ENCODE data around the gene SRSF9. TPM values are rescaled to one million over a fixed set of nuclear protein-coding genes. Genes with fewer than 3 reads are reported as not detected.
"Not testable (repeated sequence)": the region's sequence is repeated elsewhere in the genome, so short reads cannot be mapped to it uniquely, and the experiment has no call there.

SRSF9 gene
- total and polyA plus RNA-seq, 5 donors, result 40.3 to 59.5 (median 46.9) TPM

GRCh38 chr12:120466560-120467315 is 2.8 kb downstream of the SRSF9 start:
- Histone ChIP-seq H3K4me1 (ENCODE audit: control insufficient read depth, insufficient read depth, low read length) (peaks cover 2% of the 10 kb centered on the region), H3K27ac (ENCODE audit: low read length) (peak overlapping the region; percentile 25), H3K9me3 (ENCODE audit: control insufficient read depth, low read length) (no peaks in the 10 kb centered on the region), H3K4me3 (ENCODE audit: low read length) (no peak overlapping the region), H3K27me3 (ENCODE audit: control insufficient read depth, insufficient read depth) (no peaks in the 10 kb centered on the region)
- ATAC-seq (no peak), DNase-seq (peak in 2 of 3 donors; percentile 19 to 68)
- 55% methylated on average over 8 of the region's 8 CpGs for WGBS
- intact Hi-C loops (cut with DNase I), result no loop called here

- no peaks in the 10 kb centered on the region for H3K9me3 ChIP-seq (ENCODE audit: control insufficient read depth, low read length)
- H3K27me3 ChIP-seq (ENCODE audit: control insufficient read depth, insufficient read depth), result no peaks in the 10 kb centered on the region
- no peak overlapping the region for H3K27ac ChIP-seq (ENCODE audit: low read length)
- DNase-seq (no peak), ATAC-seq (no peak)
- H3K4me1 ChIP-seq (ENCODE audit: control insufficient read depth, insufficient read depth, low read length), result peaks cover 2% of the 10 kb centered on the region
- H3K4me3 ChIP-seq (ENCODE audit: low read length), result no peak overlapping the region
- 48% methylated on average over 5 of the region's 5 CpGs for WGBS
- intact Hi-C loops (cut with DNase I), result no loop called here
Measured at GRCh38 chr12:120465756-120466155, 3.8 kb downstream of the SRSF9 start.

- Histone ChIP-seq H3K27me3 (ENCODE audit: control insufficient read depth, insufficient read depth) (no peaks in the 10 kb centered on the region), H3K9me3 (ENCODE audit: control insufficient read depth, low read length) (no peaks in the 10 kb centered on the region), H3K27ac (ENCODE audit: low read length) (no peak overlapping the region), H3K4me1 (ENCODE audit: control insufficient read depth, insufficient read depth, low read length) (no peaks in the 10 kb centered on the region), H3K4me3 (ENCODE audit: low read length) (no peak overlapping the region)
- ATAC-seq, result no peak
- no peak for DNase-seq
- intact Hi-C loops (cut with DNase I), result no loop called here
- 89% methylated on average over 5 of the region's 5 CpGs for whole genome bisulfite sequencing
Measured at GRCh38 chr12:120463712-120464111, 5.8 kb downstream of the SRSF9 start.

GRCh38 chr12:120462099-120462640 is 7.4 kb downstream of the SRSF9 start:
- Histone ChIP-seq H3K27me3 (ENCODE audit: control insufficient read depth, insufficient read depth) (no peaks in the 10 kb centered on the region), H3K9me3 (ENCODE audit: control insufficient read depth, low read length) (no peaks in the 10 kb centered on the region), H3K4me3 (ENCODE audit: low read length) (no peak overlapping the region), H3K4me1 (ENCODE audit: control insufficient read depth, insufficient read depth, low read length) (no peaks in the 10 kb centered on the region), H3K27ac (ENCODE audit: low read length) (no peak overlapping the region)
- DNase-seq, result no peak
- intact Hi-C loops (cut with DNase I), result no loop called here
- WGBS, result 79% methylated on average over 3 of the region's 3 CpGs
- no peak for ATAC-seq

GRCh38 chr12:120460157-120460556 is 9.4 kb downstream of the SRSF9 start:
- no peaks in the 10 kb centered on the region for H3K4me1 ChIP-seq (ENCODE audit: control insufficient read depth, insufficient read depth, low read length)
- DNase-seq (no peak), ATAC-seq (no peak)
- no peaks in the 10 kb centered on the region for H3K27me3 ChIP-seq (ENCODE audit: control insufficient read depth, insufficient read depth)
- H3K4me3 ChIP-seq (ENCODE audit: low read length), result no peak overlapping the region
- no peaks in the 10 kb centered on the region for H3K9me3 ChIP-seq (ENCODE audit: control insufficient read depth, low read length)
- WGBS, result 87% methylated on average over 3 of the region's 3 CpGs
- intact Hi-C loops (cut with DNase I), result no loop called here
- H3K27ac ChIP-seq (ENCODE audit: low read length), result no peak overlapping the region

- DNase-seq (no peak), ATAC-seq (no peak)
- WGBS, result 77% methylated on average over 6 of the region's 6 CpGs
- Histone ChIP-seq H3K9me3 (ENCODE audit: control insufficient read depth, low read length) (no peaks in the 10 kb centered on the region), H3K4me3 (ENCODE audit: low read length) (no peak overlapping the region), H3K27me3 (ENCODE audit: control insufficient read depth, insufficient read depth) (no peaks in the 10 kb centered on the region), H3K4me1 (ENCODE audit: control insufficient read depth, insufficient read depth, low read length) (no peaks in the 10 kb centered on the region), H3K27ac (ENCODE audit: low read length) (no peak overlapping the region)
- intact Hi-C loops (cut with DNase I), result no loop called here
Measured at GRCh38 chr12:120457133-120457532, 12.4 kb downstream of the SRSF9 start.

- Histone ChIP-seq H3K9me3 (ENCODE audit: control insufficient read depth, low read length) (no peaks in the 10 kb centered on the region), H3K27me3 (ENCODE audit: control insufficient read depth, insufficient read depth) (no peaks in the 10 kb centered on the region), H3K4me1 (ENCODE audit: control insufficient read depth, insufficient read depth, low read length) (no peaks in the 10 kb centered on the region), H3K4me3 (ENCODE audit: low read length) (no peak overlapping the region), H3K27ac (ENCODE audit: low read length) (no peak overlapping the region)
- DNase-seq (no peak), ATAC-seq (no peak)
- intact Hi-C loops (cut with DNase I), result no loop called here
- WGBS, result 89% methylated on average over 7 of the region's 7 CpGs
Measured at GRCh38 chr12:120455302-120455701, 14.2 kb downstream of the SRSF9 start.

GRCh38 chr12:120453977-120454376 is 15.6 kb downstream of the SRSF9 start:
- H3K4me3 ChIP-seq (ENCODE audit: low read length), result no peak overlapping the region
- no peaks in the 10 kb centered on the region for H3K9me3 ChIP-seq (ENCODE audit: control insufficient read depth, low read length)
- WGBS, result 70% methylated on average over 4 of the region's 4 CpGs
- no peaks in the 10 kb centered on the region for H3K4me1 ChIP-seq (ENCODE audit: control insufficient read depth, insufficient read depth, low read length)
- ATAC-seq (peak; percentile 36 to 51), DNase-seq (no peak)
- no peak overlapping the region for H3K27ac ChIP-seq (ENCODE audit: low read length)
- H3K27me3 ChIP-seq (ENCODE audit: control insufficient read depth, insufficient read depth), result no peaks in the 10 kb centered on the region
- intact Hi-C loops (cut with DNase I), result no loop called here

GRCh38 chr12:120453060-120453750 is 16.3 kb downstream of the SRSF9 start:
- intact Hi-C loops (cut with DNase I), result no loop called here
- no peak for ATAC-seq
- WGBS, result 93% methylated on average over 3 of the region's 3 CpGs
- Histone ChIP-seq H3K27me3 (ENCODE audit: control insufficient read depth, insufficient read depth) (no peaks in the 10 kb centered on the region), H3K4me3 (ENCODE audit: low read length) (no peak overlapping the region), H3K27ac (ENCODE audit: low read length) (no peak overlapping the region), H3K9me3 (ENCODE audit: control insufficient read depth, low read length) (no peaks in the 10 kb centered on the region), H3K4me1 (ENCODE audit: control insufficient read depth, insufficient read depth, low read length) (no peaks in the 10 kb centered on the region)
- no peak for DNase-seq

GRCh38 chr12:120452524-120452923 is 17.0 kb downstream of the SRSF9 start:
- H3K4me1 ChIP-seq (ENCODE audit: control insufficient read depth, insufficient read depth, low read length); DNase-seq; H3K9me3 ChIP-seq (ENCODE audit: control insufficient read depth, low read length); H3K27me3 ChIP-seq (ENCODE audit: control insufficient read depth, insufficient read depth); ATAC-seq; H3K27ac ChIP-seq (ENCODE audit: low read length); intact Hi-C loops (cut with DNase I); H3K4me3 ChIP-seq (ENCODE audit: low read length): not testable (repeated sequence)
- 90% methylated on average over 5 of the region's 5 CpGs for WGBS

GRCh38 chr12:120447992-120448391 is 21.6 kb downstream of the SRSF9 start:
- ATAC-seq (no peak), DNase-seq (no peak)
- Histone ChIP-seq H3K4me3 (ENCODE audit: low read length) (no peak overlapping the region), H3K4me1 (ENCODE audit: control insufficient read depth, insufficient read depth, low read length) (peaks cover 5% of the 10 kb centered on the region), H3K27ac (ENCODE audit: low read length) (no peak overlapping the region), H3K9me3 (ENCODE audit: control insufficient read depth, low read length) (no peaks in the 10 kb centered on the region), H3K27me3 (ENCODE audit: control insufficient read depth, insufficient read depth) (no peaks in the 10 kb centered on the region)
- 94% methylated on average over 4 of the region's 4 CpGs for WGBS
- intact Hi-C loops (cut with DNase I), result no loop called here
